Muscle of leg (tissue), 11 donors: ENCODE data around the gene RNU6-9. TPM values are rescaled to one million over a fixed set of nuclear protein-coding genes. Genes with fewer than 3 reads are reported as not detected.
"Not testable (repeated sequence)": the region's sequence is repeated elsewhere in the genome, so short reads cannot be mapped to it uniquely, and the experiment has no call there.

ENCODE experiments used
- DNase-seq: peaks from one replicate; pipeline ENCODE4 v3.0.0; 2013
- H3K27ac ChIP-seq: one replicate; pipeline ENCODE4 v1.5.1; 2013; ENCODE audit warnings: mild to moderate bottlenecking, low read length, control low read depth
- H3K27me3 ChIP-seq: one replicate; pipeline ENCODE4 v1.6.1; 2013; ENCODE audit warnings: low read length; ENCODE audit not compliant: control insufficient read depth, insufficient read depth
- H3K36me3 ChIP-seq: one replicate; pipeline ENCODE4 v1.6.1; 2013; ENCODE audit warnings: low read length; ENCODE audit not compliant: control insufficient read depth, insufficient read depth
- H3K4me1 ChIP-seq: one replicate; pipeline ENCODE4 v1.6.1; 2013; ENCODE audit warnings: low read length; ENCODE audit not compliant: control insufficient read depth, insufficient read depth
- H3K4me3 ChIP-seq: one replicate; pipeline ENCODE4 v1.5.1; 2013; ENCODE audit warnings: low read length, control low read depth
- H3K9me3 ChIP-seq: replicated peaks from 2 replicates; pipeline ENCODE4 v1.6.1; 2013; ENCODE audit warnings: low read depth, low read length; ENCODE audit not compliant: control insufficient read depth
- WGBS: methylation state at CpG from one replicate; pipeline ENCODE4 v1.1.5; 2013; ENCODE audit warnings: missing lambda C conversion rate; ENCODE audit not compliant: insufficient coverage; 5-methylcytosine and 5-hydroxymethylcytosine counted together
- polyA plus RNA-seq, 8 donors: library from polyadenylated mRNA; unstranded; fragments of 120-200 nt; gene quantifications; one replicate each; pipeline versions ENCODE4 v1.2.1 to v1.2.3, GENCODE V29; 2013; ENCODE audit warnings: inconsistent platforms in 1 of 8, low replicate concordance in 1 of 8; ENCODE audit not compliant: insufficient read length in 8 of 8, insufficient read depth in 1 of 8
- total RNA-seq: library from RNA; stranded (reverse); fragments of 120-200 nt; gene quantifications from one replicate; pipeline ENCODE4 v1.2.4, GENCODE V29; 2013

The RNU6-9 gene
- total and polyA plus RNA-seq, 9 donors: not detected

DNA sequence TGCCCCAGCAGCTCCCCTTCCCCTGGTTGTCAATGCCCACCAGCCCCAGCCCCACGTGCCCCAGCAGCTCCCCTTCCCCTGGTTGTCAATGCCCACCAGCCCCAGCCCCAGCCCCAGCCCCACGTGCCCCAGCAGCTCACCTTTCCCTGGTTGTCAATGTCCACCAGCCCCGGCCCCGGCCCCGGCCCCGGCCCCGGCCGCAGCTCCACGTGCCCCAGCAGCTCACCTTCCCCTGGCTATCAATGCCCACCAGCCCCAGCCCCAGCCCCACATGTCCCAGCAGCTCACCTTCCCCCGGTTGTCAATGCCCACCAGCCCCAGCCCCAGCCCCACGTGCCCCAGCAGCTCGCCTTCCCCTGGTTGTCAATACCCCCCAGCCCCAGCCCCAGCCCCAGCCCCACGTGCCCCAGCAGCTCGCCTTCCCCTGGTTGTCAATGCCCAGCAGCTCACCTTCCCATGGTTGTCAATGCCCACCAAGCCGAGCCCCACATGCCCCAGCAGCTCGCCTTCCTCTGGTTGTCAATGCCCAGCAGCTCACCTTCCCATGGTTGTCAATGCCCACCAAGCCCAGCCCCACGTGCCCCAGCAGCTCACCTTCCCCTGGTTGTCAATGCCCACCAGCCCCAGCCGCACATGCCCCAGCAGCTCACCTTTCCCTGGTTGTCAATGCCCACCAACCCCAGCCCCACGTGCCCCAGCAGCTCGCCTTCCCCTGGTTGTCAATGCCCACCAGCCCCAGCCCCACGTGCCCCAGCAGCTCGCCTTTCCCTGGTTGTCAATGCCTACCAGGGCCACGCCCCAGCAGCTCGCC lies 14.3 kb upstream of the RNU6-9 start:
- 90% methylated on average over 17 of the region's 24 CpGs for WGBS
- H3K27ac ChIP-seq, DNase-seq, H3K27me3 ChIP-seq, H3K4me3 ChIP-seq, H3K9me3 ChIP-seq, H3K4me1 ChIP-seq: not testable (repeated sequence)
- peaks cover 74% of the 10 kb centered on the region for H3K36me3 ChIP-seq

DNA sequence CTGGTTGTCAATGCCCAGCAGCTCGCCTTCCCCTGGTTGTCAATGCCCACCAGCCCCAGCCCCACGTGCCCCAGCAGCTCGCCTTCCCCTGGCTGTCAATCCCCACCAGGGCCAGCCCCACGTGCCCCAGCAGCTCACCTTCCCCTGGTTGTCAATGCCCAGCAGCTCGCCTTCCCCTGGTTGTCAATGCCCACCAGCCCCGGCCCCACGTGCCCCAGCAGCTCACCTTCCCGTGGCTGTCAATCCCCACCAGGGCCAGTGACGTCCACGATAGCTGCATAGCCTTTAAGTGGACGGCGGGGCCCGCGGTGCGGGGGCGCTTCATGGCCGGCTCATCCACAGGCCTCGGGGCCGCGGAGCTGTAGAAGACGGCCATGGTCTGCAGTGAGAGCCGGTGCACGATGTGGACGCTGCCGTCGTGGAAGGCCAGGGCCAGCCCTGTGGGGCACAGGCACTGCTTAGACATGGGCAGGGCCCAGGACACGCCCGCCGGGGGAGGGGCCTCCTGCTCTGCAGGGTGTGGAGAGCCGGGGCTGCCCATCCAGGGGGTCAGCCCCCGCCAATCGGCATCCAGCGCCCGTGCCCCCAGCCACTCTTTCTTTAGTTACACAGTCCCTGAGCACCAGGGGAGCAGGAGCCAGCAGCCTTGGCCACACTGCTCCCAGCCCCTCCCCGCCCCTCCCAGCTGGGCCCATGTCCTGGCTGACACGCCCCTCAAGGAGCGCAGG lies 13.4 kb upstream of the RNU6-9 start:
- Histone ChIP-seq H3K27me3 (no peaks in the 10 kb centered on the region), H3K36me3 (peaks cover 75% of the 10 kb centered on the region), H3K9me3 (no peaks in the 10 kb centered on the region), H3K4me3 (no peak overlapping the region), H3K4me1 (peaks cover 4% of the 10 kb centered on the region), H3K27ac (no peak overlapping the region)
- 86% methylated on average over 29 of the region's 37 CpGs for WGBS
- no peak for DNase-seq

DNA sequence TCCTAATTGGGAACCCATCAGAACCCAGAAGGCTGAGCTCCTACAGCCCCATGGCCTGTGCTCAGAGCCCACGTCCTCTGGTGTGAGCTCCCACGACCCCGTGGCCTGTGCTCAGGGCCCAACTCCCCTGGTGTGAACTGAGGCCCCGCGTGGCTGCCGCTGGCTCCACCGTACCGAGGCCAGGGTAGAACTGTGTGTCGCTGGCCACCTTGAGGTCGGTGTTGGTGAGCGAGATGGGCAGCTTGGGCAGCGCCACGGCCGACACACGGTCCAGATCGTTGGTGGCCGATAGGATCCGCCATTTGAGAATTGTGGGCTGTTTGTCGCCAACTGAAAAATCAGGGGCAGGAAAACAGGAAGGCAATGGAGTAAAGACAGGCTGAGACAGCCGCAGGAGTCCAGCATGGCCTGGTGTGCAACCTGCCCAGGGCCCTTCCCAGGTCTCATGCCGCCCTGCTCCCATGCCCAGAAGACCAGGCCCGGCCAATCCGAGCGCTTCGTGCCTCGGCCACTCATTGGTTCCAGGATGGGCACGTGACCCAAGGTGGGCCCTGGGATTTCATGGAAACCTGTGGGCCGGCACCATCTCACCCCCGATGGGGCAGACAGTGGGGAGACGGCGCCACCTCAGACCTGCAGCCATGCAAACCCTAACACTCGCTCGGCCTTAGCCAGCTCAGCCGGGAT lies 11.8 kb upstream of the RNU6-9 start:
- Histone ChIP-seq H3K27me3 (no peaks in the 10 kb centered on the region), H3K9me3 (no peaks in the 10 kb centered on the region), H3K4me3 (no peak overlapping the region), H3K4me1 (no peaks in the 10 kb centered on the region), H3K27ac (no peak overlapping the region), H3K36me3 (peaks cover 73% of the 10 kb centered on the region)
- DNase-seq: no peak
- 96% methylated on average over 32 of the region's 34 CpGs for WGBS

DNA sequence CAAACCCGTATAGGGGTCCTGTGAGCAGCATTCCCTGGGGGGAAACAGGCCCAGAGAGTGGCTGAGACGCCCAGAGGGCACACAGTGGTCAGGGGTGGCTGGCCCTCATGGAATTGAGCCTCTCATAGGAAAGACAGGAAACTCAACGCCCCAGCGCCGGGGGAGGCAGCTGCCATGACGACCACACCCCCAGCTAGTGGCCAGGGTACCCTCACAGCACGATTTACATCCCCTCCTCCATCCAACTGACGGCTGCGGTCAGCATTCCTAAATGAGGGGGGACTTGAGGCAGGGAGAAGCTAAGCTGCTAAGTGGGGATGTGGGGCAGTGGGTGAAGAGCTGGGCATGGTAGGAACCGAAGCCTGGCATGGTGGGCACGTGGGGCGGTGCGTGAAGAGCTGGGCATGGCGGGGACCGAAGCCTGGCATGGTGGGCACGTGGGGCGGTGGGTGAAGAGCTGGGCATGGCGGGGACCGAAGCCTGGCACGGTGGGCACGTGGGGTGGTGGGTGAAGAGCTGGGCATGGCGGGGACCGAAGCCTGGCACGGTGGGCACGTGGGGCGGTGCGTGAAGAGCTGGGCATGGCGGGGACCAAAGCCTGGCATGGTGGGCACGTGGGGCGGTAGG lies 10.3 kb upstream of the RNU6-9 start:
- no peak for DNase-seq
- Histone ChIP-seq H3K4me3 (no peak overlapping the region), H3K9me3 (no peaks in the 10 kb centered on the region), H3K36me3 (peaks cover 79% of the 10 kb centered on the region), H3K27me3 (no peaks in the 10 kb centered on the region), H3K4me1 (no peaks in the 10 kb centered on the region), H3K27ac (no peak overlapping the region)
- 92% methylated on average over 7 of the region's 30 CpGs for WGBS

DNA sequence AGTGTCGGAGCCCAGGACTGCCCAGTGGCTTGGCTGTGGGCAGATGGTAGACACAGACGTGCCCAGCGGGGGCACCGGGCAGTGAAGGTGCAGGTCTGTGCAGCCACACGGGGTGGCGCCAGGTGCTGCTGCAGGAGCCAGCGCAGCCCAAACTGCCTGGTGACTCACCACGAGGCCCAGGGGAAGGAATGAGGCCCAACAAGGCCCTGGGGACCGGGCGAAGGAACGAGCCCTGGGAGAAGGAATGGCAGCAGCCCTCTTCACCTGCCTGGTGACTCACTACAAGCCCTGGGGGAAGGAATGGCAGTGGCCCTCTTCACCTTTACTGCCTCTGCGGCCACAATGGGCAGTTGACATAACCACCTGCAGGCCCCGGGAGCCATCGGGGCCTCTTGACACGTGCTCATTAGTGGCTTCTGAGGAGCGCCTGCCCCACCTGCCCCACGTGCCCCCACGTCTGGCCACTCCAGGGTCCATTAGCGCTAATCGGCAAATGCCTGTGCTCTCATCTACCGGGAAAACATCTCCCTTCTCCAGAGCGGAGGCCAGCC lies 9.5 kb upstream of the RNU6-9 start:
- Histone ChIP-seq H3K4me1 (no peaks in the 10 kb centered on the region), H3K9me3 (no peaks in the 10 kb centered on the region), H3K36me3 (peaks cover 84% of the 10 kb centered on the region), H3K27me3 (no peaks in the 10 kb centered on the region), H3K27ac (no peak overlapping the region), H3K4me3 (no peak overlapping the region)
- DNase-seq: no peak
- WGBS: 90% methylated on average over 21 of the region's 22 CpGs

DNA sequence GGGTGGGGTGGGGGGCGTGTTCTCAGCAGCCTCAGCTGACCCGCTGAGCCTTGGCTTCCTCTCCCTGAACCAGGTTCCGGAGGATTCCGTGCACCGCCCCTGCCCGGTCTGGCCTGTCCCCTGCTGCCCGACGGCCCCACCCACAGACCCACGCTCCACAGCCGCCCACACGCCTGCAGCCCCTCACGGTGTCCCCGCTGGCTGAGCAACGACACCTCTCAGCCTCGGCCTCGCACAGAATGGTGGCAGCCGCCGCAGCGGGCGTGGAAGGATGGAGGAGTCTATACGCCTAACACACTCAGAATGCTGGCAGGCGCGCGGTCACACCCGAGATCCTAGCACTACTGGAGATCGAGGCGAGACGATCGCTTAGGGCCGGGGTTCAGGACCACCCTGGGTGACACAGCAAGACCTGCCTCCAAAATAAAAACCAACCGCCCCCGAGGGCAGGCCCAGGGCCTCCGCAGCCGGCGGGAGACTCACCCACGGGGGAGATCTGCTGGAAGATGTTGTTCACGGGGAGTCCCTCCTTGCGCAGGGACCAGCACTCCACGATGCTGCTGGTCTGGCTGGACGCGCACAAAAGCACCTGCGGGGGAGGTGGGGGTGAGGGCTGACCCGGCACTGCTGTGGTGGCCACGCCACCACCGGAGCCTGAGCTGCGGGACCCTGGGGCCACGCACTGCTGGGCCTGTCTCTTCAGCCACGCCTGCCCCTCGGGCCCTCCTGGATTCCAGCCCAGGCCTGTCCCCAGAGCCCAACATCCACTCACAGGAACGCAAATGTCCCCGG lies 8.7 kb upstream of the RNU6-9 start:
- no peak overlapping the region for H3K4me3 ChIP-seq
- no peaks in the 10 kb centered on the region for H3K27me3 ChIP-seq
- no peak overlapping the region for H3K27ac ChIP-seq
- H3K9me3 ChIP-seq: no peaks in the 10 kb centered on the region
- WGBS: 87% methylated on average over 46 of the region's 51 CpGs
- peaks cover 87% of the 10 kb centered on the region for H3K36me3 ChIP-seq
- no peak for DNase-seq
- no peaks in the 10 kb centered on the region for H3K4me1 ChIP-seq

DNA sequence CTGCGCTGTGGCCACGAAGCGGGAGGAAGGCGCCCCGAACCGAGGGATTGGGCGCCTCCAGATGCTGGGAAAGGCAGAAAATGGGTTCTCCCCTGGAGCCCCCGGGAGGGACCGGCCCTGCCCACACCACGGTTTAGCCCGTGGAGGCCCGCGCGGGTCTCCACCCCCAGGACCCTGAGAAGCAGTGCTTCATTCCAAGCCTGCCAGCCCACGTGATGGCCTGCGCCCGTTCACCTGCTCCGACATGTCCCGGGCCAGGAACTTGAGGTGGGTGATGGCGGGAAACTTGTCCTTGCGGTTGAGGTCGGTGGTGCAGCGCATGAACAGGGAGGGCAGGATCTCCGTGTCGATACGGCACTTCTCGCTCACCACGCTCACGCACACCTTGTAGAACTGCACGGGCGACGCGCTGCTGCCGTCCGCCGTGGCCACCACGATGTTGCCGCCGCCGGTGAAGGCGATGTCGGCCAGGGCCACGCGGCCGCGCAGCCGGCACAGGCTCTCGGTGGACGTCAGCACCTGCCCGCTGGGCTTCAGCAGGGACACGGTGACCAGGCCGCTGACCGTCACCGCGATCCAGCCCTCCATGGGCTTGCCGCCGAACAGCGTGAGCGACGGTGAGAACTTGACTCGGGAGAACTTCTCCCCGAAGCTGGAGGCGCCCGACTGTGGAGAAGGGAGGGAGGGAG lies 7.6 kb upstream of the RNU6-9 start:
- Histone ChIP-seq H3K27ac (no peak overlapping the region), H3K36me3 (peaks cover 89% of the 10 kb centered on the region), H3K4me1 (no peaks in the 10 kb centered on the region), H3K27me3 (no peaks in the 10 kb centered on the region), H3K9me3 (no peaks in the 10 kb centered on the region), H3K4me3 (no peak overlapping the region)
- WGBS: 94% methylated on average over 64 of the region's 64 CpGs
- DNase-seq: no peak

DNA sequence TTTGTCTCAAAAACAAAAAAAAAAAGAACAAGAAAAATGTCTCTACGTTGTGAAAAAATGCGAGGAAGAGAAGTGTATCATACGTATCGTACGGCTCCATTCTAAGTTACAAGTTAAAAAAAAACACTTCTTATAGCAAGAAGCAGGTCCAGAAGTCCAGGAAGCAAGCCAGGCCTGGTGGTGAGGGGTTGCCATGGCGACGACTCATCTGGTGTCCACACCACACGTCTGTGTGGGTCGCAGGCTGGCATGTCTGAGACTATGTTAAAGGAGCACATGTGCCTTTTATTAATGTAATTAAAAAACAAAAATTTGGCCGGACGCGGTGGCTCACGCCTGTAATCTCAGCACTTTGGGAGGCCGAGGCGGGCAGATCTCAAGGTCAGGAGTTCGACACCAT lies 6.2 kb upstream of the RNU6-9 start:
- Histone ChIP-seq H3K27me3 (no peaks in the 10 kb centered on the region), H3K9me3 (no peaks in the 10 kb centered on the region), H3K4me3 (no peak overlapping the region), H3K4me1 (peaks cover 7% of the 10 kb centered on the region), H3K27ac (no peak overlapping the region), H3K36me3 (peaks cover 80% of the 10 kb centered on the region)
- 20% methylated on average over 2 of the region's 16 CpGs for WGBS
- DNase-seq: no peak

DNA sequence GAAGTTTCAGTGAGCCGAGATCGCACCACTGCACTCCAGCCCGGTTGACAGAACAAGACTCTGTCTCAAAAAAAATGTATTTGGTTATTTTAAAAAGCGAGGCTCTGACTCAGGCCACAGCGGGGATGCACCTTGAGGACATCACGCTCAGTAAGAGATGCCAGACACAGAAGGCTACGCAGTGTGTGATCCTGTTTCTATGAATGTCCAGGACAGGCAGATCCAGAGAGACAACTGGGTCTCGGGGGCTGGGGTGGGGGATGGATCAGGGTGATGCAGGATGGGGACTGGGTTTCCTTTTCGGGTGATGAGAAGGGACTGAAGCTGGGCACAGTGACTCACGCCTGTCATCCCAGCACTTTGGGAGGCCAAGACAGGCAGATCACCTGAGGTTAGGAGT lies 5.7 kb upstream of the RNU6-9 start:
- 91% methylated on average over 10 of the region's 10 CpGs for WGBS
- Histone ChIP-seq H3K36me3 (peaks cover 75% of the 10 kb centered on the region), H3K4me1 (peaks cover 10% of the 10 kb centered on the region), H3K9me3 (no peaks in the 10 kb centered on the region), H3K27me3 (no peaks in the 10 kb centered on the region), H3K4me3 (no peak overlapping the region), H3K27ac (no peak overlapping the region)
- no peak for DNase-seq
